Measurements from ENCODE around the gene FAM78A. TPM values are rescaled to one million over a fixed set of nuclear protein-coding genes. Genes with fewer than 3 reads are reported as not detected.

The FAM78A gene
- total RNA-seq, 1 donor from 2014 or later = 55.1 TPM

GRCh38 chr9:131296460-131296859 is 20.1 kb upstream of the FAM78A start:
- intact Hi-C loops (cut with micrococcal nuclease) = no loop called here
- peaks cover 2% of the 10 kb centered on the region for H3K4me1 Mint-ChIP-seq
- H3K9me3 Mint-ChIP-seq = no peaks in the 10 kb centered on the region
- H3K27me3 Mint-ChIP-seq = no peaks in the 10 kb centered on the region
- no peaks in the 10 kb centered on the region for H3K36me3 Mint-ChIP-seq (ENCODE audit: low read depth)
- H3K4me3 Mint-ChIP-seq = no peak overlapping the region
- no peak overlapping the region for H3K27ac Mint-ChIP-seq
- no peak for DNase-seq

DNA sequence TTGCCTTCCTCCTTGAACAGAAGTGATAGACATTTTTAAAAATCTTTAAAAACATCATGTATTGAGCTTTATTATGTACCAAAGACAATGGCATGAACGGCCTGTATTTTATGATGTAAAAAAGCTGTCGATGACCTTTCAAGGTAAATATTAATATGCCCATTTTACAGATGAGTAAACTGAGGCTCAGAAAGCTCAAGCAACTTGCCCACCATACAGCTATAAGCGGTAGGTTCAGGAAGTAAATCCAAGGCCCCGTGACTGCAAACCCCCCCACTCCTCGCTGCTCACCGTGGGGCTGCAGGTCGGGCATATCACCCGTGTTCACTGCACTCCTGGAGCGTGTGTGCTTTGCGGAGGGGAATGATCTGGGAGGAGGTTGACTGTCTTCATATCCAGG is 16.6 kb upstream of the FAM78A start:
- Mint-ChIP-seq H3K4me1 (peaks cover 2% of the 10 kb centered on the region), H3K27me3 (peaks cover 2% of the 10 kb centered on the region)

GRCh38 chr9:131291795-131292315 is 15.5 kb upstream of the FAM78A start:
- intact Hi-C loops (cut with micrococcal nuclease) = no loop called here
- Mint-ChIP-seq H3K27me3 (peaks cover 2% of the 10 kb centered on the region), H3K9me3 (no peaks in the 10 kb centered on the region), H3K36me3 (ENCODE audit: low read depth) (no peaks in the 10 kb centered on the region), H3K27ac (no peak overlapping the region), H3K4me3 (no peak overlapping the region), H3K4me1 (peaks cover 2% of the 10 kb centered on the region)
- DNase-seq = no peak

More for the DNA sequence above, 16.6 kb upstream of the FAM78A start:
- H3K27ac Mint-ChIP-seq = no peak overlapping the region
- DNase-seq = no peak
- H3K4me3 Mint-ChIP-seq = no peak overlapping the region
- H3K36me3 Mint-ChIP-seq (ENCODE audit: low read depth) = no peaks in the 10 kb centered on the region
- no peaks in the 10 kb centered on the region for H3K9me3 Mint-ChIP-seq
- intact Hi-C loops (cut with micrococcal nuclease) = no loop called here

DNA sequence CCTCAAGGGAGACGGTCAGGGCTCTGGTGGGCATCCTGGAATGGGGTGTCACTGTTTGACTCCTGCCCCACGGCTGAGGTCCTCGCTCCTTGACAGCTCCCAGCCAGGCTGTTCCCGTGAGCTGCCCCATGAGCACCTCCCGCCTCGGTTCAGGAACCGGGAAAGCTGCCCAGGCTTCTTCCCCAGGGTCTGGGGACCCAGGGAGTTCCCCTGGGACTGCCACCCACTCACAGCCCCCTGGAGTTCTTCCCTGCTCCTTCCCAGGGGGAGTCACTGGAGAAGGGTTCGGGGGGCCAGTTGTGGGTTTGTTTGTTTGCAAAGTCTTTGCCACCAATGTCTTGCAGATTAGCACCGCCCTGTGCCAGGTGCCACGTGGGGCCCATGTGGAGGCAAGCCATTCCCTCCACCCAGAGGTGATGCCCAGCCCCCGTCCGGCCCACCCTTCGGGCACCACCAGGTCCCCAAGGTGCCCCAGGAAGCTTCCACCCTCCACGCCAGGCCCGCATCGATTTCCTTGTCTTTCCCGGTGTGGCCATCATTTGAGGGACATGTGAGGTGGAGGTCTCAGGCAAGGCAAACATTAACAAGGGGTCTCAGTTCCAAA is 14.6 kb upstream of the FAM78A start:
- peaks cover 2% of the 10 kb centered on the region for H3K4me1 Mint-ChIP-seq

GRCh38 chr9:131290036-131290766 is 13.9 kb upstream of the FAM78A start:
- no peak for DNase-seq
- intact Hi-C loops (cut with micrococcal nuclease) = no loop called here
- Mint-ChIP-seq H3K4me1 (no peaks in the 10 kb centered on the region), H3K4me3 (no peak overlapping the region), H3K27me3 (peaks cover 2% of the 10 kb centered on the region), H3K27ac (no peak overlapping the region), H3K9me3 (no peaks in the 10 kb centered on the region), H3K36me3 (ENCODE audit: low read depth) (no peaks in the 10 kb centered on the region)

More for the DNA sequence above, 14.6 kb upstream of the FAM78A start:
- no peak for DNase-seq
- no peak overlapping the region for H3K4me3 Mint-ChIP-seq
- H3K36me3 Mint-ChIP-seq (ENCODE audit: low read depth) = no peaks in the 10 kb centered on the region
- peaks cover 2% of the 10 kb centered on the region for H3K27me3 Mint-ChIP-seq
- intact Hi-C loops (cut with micrococcal nuclease) = no loop called here
- no peak overlapping the region for H3K27ac Mint-ChIP-seq
- H3K9me3 Mint-ChIP-seq = no peaks in the 10 kb centered on the region

- Mint-ChIP-seq H3K36me3 (ENCODE audit: low read depth) (no peaks in the 10 kb centered on the region), H3K27me3 (peaks cover 3% of the 10 kb centered on the region), H3K9me3 (no peaks in the 10 kb centered on the region), H3K4me1 (no peaks in the 10 kb centered on the region), H3K27ac (no peak within 1 kb of the TSS), H3K4me3 (no peak within 1 kb of the TSS)
- intact Hi-C loops (cut with micrococcal nuclease) = no loop called here
- DNase-seq = no peak
Observed at GRCh38 chr9:131289301-131290035, 13.2 kb upstream of the FAM78A start, which contains the start of gene PLPP7. Gene PLPP7, plus strand, starts transcription at chr9:131289723. Its CDS starts 275 bp downstream, at chr9:131289998.

- Mint-ChIP-seq H3K27ac (no peak overlapping the region), H3K4me3 (no peak overlapping the region), H3K9me3 (no peaks in the 10 kb centered on the region), H3K36me3 (ENCODE audit: low read depth) (no peaks in the 10 kb centered on the region), H3K27me3 (peaks cover 15% of the 10 kb centered on the region), H3K4me1 (no peaks in the 10 kb centered on the region)
- DNase-seq = no peak
- intact Hi-C loops (cut with micrococcal nuclease) = no loop called here
Observed at GRCh38 chr9:131288217-131288616, 11.9 kb upstream of the FAM78A start.

DNA sequence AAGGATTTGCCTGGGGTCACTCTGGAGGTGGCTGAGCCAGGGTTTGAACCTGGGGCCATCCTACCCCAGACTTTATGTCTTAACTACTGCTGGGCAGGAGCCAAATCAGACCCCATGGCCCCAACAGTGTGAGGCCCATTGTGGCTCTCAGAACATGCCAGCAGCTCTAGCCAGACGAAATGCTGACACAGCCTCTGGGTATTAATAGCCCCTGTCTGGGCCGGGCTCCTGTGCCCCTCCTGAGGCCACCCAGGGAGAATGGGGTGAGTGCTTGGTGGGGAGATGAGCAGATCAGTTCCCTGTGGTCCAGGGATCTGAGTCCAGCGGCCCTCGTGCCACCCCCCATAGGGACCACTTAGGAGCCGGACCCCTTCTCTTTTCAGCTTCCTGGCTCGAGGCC is 11.0 kb upstream of the FAM78A start:
- no peak overlapping the region for H3K4me3 Mint-ChIP-seq
- H3K9me3 Mint-ChIP-seq = no peaks in the 10 kb centered on the region
- H3K27me3 Mint-ChIP-seq = peaks cover 16% of the 10 kb centered on the region
- no peak for DNase-seq
- intact Hi-C loops (cut with micrococcal nuclease) = no loop called here
- peaks cover under 1% of the 10 kb centered on the region for H3K4me1 Mint-ChIP-seq
- H3K27ac Mint-ChIP-seq = no peak overlapping the region
- H3K36me3 Mint-ChIP-seq (ENCODE audit: low read depth) = no peaks in the 10 kb centered on the region

DNA sequence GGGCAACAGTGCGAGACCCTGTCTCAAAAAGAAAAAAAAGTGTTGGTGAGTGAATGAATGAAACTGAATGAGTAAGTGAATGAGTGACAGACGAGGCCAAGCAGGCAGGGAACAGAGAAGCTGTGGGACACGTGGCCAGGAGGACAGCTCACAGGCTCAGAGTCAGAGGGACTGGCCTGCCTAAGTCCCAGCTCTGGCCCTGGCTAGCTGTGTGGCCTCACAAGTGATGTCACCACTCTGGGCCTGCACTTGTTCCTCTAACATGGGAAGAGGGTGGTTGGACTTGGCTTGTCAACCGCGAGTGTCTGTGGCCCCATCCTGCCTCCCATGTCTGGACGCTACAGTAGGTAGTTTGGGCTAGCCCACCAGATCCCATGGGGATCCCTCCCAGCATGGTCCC is 8.5 kb upstream of the FAM78A start:
- DNase-seq = no peak
- Mint-ChIP-seq H3K9me3 (no peaks in the 10 kb centered on the region), H3K27me3 (peaks cover 29% of the 10 kb centered on the region), H3K4me1 (peaks cover 7% of the 10 kb centered on the region), H3K4me3 (no peak overlapping the region), H3K27ac (no peak overlapping the region), H3K36me3 (ENCODE audit: low read depth) (no peaks in the 10 kb centered on the region)
- intact Hi-C loops (cut with micrococcal nuclease) = no loop called here

- H3K9me3 Mint-ChIP-seq = no peaks in the 10 kb centered on the region
- no peak overlapping the region for H3K27ac Mint-ChIP-seq
- H3K27me3 Mint-ChIP-seq = peaks cover 29% of the 10 kb centered on the region
- no peaks in the 10 kb centered on the region for H3K36me3 Mint-ChIP-seq (ENCODE audit: low read depth)
- DNase-seq = no peak
- intact Hi-C loops (cut with micrococcal nuclease) = no loop called here
- H3K4me1 Mint-ChIP-seq = peaks cover 21% of the 10 kb centered on the region
- no peak overlapping the region for H3K4me3 Mint-ChIP-seq
Observed at GRCh38 chr9:131282688-131283422, 6.5 kb upstream of the FAM78A start.

DNA sequence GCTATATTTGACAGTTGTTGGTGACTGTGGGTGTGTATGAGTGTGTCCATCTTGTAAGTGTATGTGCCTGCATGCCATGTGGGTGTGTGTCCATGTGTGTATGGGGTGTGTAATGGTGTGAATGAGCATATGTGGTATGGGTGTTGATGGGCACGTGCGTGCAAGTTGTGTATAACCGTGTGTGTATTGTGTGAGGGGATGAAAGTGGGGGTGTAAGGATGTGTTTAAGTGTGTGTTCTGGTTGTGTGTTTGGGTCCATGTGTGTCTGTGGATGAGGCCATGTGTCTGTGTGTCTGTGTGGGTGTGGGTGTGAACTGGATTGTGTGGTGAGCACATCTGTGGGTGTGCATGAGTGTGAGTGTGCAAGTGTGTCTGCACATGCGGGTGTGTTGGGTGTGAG is 5.9 kb upstream of the FAM78A start:
- intact Hi-C loops (cut with micrococcal nuclease) = no loop called here
- H3K9me3 Mint-ChIP-seq = no peaks in the 10 kb centered on the region
- H3K4me3 Mint-ChIP-seq = peak overlapping the region; percentile 20

DNA sequence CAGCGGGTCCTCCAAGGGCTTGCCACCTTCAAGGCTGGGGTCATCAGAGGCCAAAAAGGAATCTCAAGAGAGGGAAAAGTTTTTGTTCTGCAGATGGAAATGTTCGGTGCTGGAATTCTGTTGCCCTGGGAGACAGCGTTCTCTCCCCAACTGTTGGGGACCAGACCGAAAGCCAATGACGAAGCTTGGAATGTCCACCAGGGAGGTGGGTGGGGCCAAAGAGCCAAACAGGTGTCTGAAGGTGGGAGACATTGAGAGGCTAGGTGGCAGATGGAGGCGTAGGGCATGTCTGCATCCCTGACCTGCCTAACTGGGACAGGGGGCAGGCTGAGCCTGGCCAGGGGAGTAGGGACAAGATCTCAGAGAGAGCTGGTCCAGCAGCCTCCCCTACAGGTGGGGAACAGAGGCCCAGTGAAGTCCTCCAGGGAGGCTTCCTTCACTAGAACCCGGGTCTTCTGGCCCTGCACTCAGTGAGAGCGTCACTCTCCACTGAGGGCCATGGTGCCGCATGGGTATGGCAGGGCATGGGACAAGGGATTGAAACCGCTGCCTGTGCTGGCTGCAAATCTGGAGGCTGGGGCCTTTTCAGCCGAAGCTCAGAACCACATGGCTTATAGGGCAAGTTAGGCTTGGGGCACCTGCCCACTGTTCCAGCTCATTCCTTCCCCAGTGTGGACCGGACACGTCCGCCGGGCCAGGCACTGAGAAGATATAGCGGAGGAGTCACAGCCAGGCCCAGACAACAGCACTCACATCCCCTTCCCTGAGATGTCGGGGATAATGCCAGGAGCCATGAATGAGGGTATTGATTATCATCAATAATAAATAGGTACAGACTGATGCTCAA is 5.0 kb upstream of the FAM78A start:
- H3K4me3 Mint-ChIP-seq = peak overlapping the region; percentile 20
- peaks cover 29% of the 10 kb centered on the region for H3K27me3 Mint-ChIP-seq
- intact Hi-C loops (cut with micrococcal nuclease) = no loop called here
- no peaks in the 10 kb centered on the region for H3K9me3 Mint-ChIP-seq
- no peak for DNase-seq
- H3K36me3 Mint-ChIP-seq (ENCODE audit: low read depth) = no peaks in the 10 kb centered on the region
- no peak overlapping the region for H3K27ac Mint-ChIP-seq
- peaks cover 21% of the 10 kb centered on the region for H3K4me1 Mint-ChIP-seq

More for the DNA sequence above, 5.9 kb upstream of the FAM78A start:
- no peak overlapping the region for H3K27ac Mint-ChIP-seq
- no peaks in the 10 kb centered on the region for H3K36me3 Mint-ChIP-seq (ENCODE audit: low read depth)
- DNase-seq = no peak
- H3K27me3 Mint-ChIP-seq = peaks cover 29% of the 10 kb centered on the region
- H3K4me1 Mint-ChIP-seq = peaks cover 21% of the 10 kb centered on the region

DNA sequence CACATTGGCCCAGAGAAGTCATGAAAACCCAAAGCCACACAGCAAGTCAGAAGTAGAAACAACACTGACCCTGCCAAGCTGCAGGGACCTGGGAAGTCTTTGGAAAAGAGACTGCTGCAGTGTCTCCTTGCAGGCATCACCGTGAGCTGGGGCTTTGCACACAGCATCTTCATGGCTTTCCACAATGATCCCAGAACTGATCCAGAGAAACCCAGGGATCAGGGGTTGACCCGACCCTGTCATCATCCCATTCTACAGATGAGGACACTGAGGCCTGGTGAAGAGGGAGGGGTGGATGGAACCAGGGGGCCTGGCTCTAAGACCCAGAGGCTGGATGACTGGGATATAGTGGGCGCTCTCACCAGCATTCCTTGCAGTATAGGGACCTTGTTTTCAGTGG is 4.3 kb upstream of the FAM78A start:
- no peak for DNase-seq
- H3K36me3 Mint-ChIP-seq (ENCODE audit: low read depth) = peaks cover 5% of the 10 kb centered on the region
- no peaks in the 10 kb centered on the region for H3K9me3 Mint-ChIP-seq
- peaks cover 29% of the 10 kb centered on the region for H3K27me3 Mint-ChIP-seq
- no peak overlapping the region for H3K4me3 Mint-ChIP-seq
- no peak overlapping the region for H3K27ac Mint-ChIP-seq
- intact Hi-C loops (cut with micrococcal nuclease) = no loop called here
- H3K4me1 Mint-ChIP-seq = peaks cover 21% of the 10 kb centered on the region

Measured in activated CD4-positive, alpha-beta T cell treated with anti-CD3 and anti-CD28 coated beads, Interleukin-2, amount 10 ng/mL, durations not matched to agents 24 days and 14 days (primary cell).